Measurements from ENCODE around the gene SLC30A2.
"Not testable (repeated sequence)": the region's sequence is repeated elsewhere in the genome, so short reads cannot be mapped to it uniquely, and the experiment has no call there.

The SLC30A2 gene
- 0 reads per million in 4 donors for total RNA-seq

- DNase-seq: no peak
Measured at GRCh38 chr1:26045722-26046245, at the start of gene SLC30A2. TSS of gene SLC30A2 (minus strand) at chr1:26046118. CDS start at chr1:26045896, 222 bp downstream.

- DNase-seq: no peak
Measured at GRCh38 chr1:26094677-26095383, 48.9 kb upstream of the SLC30A2 start.

GRCh38 chr1:26094076-26094669 lies 48.3 kb upstream of the SLC30A2 start:
- DNase-seq: no peak

GRCh38 chr1:26093569-26093968 lies 47.7 kb upstream of the SLC30A2 start:
- DNase-seq: not testable (repeated sequence)

GRCh38 chr1:26092422-26092821 lies 46.5 kb upstream of the SLC30A2 start:
- DNase-seq: no peak

GRCh38 chr1:26090893-26091292 lies 45.0 kb upstream of the SLC30A2 start:
- DNase-seq: no peak

GRCh38 chr1:26089125-26089524 lies 43.2 kb upstream of the SLC30A2 start:
- DNase-seq: no peak

GRCh38 chr1:26084844-26085243 lies 38.9 kb upstream of the SLC30A2 start:
- DNase-seq: no peak

GRCh38 chr1:26084091-26084561 lies 38.2 kb upstream of the SLC30A2 start:
- no peak for DNase-seq

GRCh38 chr1:26083208-26083607 lies 37.3 kb upstream of the SLC30A2 start:
- DNase-seq: no peak

GRCh38 chr1:26082020-26082350 lies 36.1 kb upstream of the SLC30A2 start:
- no peak for DNase-seq

- DNase-seq: no peak
Measured at GRCh38 chr1:26081267-26082019, 35.5 kb upstream of the SLC30A2 start.

- no peak for DNase-seq
Measured at GRCh38 chr1:26079960-26080814, 34.3 kb upstream of the SLC30A2 start.

- no peak for DNase-seq
Measured at GRCh38 chr1:26079178-26079563, 33.3 kb upstream of the SLC30A2 start.

- no peak for DNase-seq
Measured at GRCh38 chr1:26078286-26079177, 32.6 kb upstream of the SLC30A2 start.

- no peak for DNase-seq
Measured at GRCh38 chr1:26077524-26077923, 31.6 kb upstream of the SLC30A2 start.

GRCh38 chr1:26075421-26076144 lies 29.7 kb upstream of the SLC30A2 start:
- no peak for DNase-seq

GRCh38 chr1:26072305-26072704 lies 26.4 kb upstream of the SLC30A2 start:
- no peak for DNase-seq

- no peak for DNase-seq
Measured at GRCh38 chr1:26070963-26071342, 25.0 kb upstream of the SLC30A2 start.

- no peak for DNase-seq
Measured at GRCh38 chr1:26070296-26070962, 24.5 kb upstream of the SLC30A2 start.
